ENCODE measurements around the gene APEX2.

Gene APEX2

DNA sequence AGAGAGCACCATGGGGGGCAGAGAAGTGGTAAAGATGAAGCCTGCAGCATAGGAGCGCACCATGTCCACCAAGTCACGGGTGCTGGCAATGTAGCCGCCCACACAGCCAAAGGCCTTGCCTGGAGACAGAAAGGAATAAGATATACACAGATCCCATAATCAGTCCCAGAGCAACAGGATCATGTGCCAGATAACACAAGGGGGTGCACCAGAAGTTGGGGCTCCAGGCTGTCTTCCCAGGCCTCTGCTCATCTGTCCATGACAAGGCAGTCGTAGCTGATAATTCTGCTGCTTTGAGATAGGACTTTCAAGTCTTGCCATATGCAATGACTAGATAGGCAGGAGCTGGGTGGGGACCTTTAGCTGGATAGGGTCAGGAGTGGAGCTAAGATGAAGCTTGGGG lies 14.7 kb downstream of the APEX2 start:
- no peak overlapping the region for H3K27ac ChIP-seq
- TF ChIP-seq ZFX (IDR thresholded peaks at IDR 0.05) = no peak
- TF ChIP-seq, protein P1, sequence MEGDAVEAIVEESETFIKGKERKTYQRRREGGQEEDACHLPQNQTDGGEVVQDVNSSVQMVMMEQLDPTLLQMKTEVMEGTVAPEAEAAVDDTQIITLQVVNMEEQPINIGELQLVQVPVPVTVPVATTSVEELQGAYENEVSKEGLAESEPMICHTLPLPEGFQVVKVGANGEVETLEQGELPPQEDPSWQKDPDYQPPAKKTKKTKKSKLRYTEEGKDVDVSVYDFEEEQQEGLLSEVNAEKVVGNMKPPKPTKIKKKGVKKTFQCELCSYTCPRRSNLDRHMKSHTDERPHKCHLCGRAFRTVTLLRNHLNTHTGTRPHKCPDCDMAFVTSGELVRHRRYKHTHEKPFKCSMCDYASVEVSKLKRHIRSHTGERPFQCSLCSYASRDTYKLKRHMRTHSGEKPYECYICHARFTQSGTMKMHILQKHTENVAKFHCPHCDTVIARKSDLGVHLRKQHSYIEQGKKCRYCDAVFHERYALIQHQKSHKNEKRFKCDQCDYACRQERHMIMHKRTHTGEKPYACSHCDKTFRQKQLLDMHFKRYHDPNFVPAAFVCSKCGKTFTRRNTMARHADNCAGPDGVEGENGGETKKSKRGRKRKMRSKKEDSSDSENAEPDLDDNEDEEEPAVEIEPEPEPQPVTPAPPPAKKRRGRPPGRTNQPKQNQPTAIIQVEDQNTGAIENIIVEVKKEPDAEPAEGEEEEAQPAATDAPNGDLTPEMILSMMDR (conservative IDR thresholded peaks at IDR 0.05) = no peak

DNA sequence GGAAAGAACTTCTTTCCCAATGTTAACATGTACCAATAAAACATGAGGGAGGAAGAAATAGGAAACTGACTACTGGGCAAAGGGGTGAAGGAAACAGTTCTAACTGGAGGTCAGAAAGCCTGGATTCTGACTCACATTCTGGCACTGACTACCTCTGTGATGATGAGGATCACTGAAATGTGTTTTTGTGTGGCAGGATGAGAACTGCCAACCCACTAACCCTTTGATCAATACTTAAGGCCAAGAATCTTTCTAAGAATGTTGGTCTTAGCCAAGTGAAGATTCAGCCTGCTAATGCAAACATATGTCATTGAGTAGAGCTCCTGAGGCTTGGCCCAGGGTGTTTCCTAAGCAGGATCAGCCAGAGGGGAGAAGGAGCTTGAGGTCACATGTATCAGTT lies 26.0 kb downstream of the APEX2 start:
- no peak for TF ChIP-seq ZFX (IDR thresholded peaks at IDR 0.05)
- TF ChIP-seq, protein P1 (conservative IDR thresholded peaks at IDR 0.05) = no peak
- no peak overlapping the region for H3K27ac ChIP-seq

DNA sequence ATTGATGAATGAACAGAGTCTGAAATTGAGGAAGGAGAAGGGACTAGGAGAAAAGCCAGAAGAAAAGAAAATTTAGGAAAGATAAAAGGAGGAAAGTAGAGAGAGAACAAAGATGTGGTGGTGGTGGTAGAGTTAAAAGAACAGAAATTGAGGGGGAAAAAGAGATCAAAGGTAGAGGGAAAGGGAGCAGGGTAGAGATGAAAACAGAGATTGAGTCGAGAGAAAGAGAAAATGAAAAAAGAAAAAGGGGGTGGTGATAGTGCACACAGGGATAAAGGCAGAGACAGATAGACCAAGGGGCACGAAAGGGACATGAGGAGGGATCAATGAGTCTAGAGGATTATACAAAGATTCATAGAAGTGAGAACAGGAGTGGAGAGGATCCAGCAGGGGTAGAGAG lies 26.7 kb downstream of the APEX2 start:
- no peak overlapping the region for H3K27ac ChIP-seq
- TF ChIP-seq, protein P1 (conservative IDR thresholded peaks at IDR 0.05) = no peak
- no peak for TF ChIP-seq ZFX (IDR thresholded peaks at IDR 0.05)

DNA sequence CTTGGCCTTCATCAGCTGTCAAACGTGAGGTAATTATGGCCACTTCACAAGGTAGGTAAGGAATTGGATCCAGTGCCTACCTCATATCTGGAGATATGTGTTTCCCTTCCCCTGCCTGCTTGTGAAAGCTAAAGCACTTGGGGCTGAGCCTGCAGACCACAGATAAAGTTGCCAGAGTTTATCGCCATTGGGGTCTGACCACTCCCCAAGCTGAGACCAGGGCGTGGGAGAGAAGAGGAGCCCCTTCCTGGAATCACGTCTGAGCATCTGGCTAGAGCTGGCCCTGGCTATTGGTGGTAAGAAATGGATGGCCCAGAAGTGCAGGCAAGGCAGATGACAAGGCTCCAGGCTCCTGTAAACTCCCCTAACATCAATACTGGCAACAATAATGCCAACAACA lies 27.9 kb downstream of the APEX2 start:
- no peak overlapping the region for H3K27ac ChIP-seq
- TF ChIP-seq, protein P1 (conservative IDR thresholded peaks at IDR 0.05) = no peak

DNA sequence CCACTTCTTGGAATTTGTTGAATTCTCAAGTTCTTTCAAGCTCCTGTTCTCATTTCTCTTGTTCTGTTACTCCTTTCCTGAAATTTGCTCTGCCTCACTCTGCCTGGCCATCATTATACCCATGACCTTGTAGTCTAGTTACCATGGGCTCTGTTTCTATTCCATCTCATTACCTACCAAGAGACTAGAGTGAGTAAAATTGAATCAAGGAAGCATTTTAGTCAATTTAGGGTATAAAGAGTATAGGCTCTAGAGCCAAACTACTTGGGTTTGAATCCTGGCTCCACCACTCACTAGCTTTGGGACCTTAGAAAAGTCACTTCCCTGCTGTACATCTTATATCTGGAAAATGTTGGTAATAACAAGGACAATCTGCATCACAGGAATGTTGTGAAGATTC lies 28.4 kb downstream of the APEX2 start:
- TF ChIP-seq, protein P1 (conservative IDR thresholded peaks at IDR 0.05) = no peak
- no peak for TF ChIP-seq ZFX (IDR thresholded peaks at IDR 0.05)
- H3K27ac ChIP-seq = no peak overlapping the region

DNA sequence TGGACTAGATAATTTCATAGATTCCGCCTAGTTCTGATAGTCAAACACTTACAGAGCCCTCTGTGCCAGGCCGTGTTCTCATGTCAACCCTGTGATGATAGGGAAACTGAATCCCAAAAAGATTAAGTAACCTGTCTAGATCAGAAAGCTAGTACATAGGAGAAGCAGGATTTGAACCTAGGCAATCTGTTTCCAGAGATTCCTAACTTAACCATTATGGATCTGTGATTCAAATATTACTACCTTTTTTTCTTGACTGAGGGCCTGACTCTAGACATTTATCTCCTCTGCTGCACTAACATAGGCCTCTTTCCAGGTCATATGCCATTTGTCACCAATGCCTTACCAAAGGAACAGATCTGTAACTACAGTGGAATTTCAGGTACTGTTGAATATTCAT lies 29.1 kb downstream of the APEX2 start:
- TF ChIP-seq, protein P1 (conservative IDR thresholded peaks at IDR 0.05) = no peak
- TF ChIP-seq ZFX (IDR thresholded peaks at IDR 0.05) = no peak
- no peak overlapping the region for H3K27ac ChIP-seq

DNA sequence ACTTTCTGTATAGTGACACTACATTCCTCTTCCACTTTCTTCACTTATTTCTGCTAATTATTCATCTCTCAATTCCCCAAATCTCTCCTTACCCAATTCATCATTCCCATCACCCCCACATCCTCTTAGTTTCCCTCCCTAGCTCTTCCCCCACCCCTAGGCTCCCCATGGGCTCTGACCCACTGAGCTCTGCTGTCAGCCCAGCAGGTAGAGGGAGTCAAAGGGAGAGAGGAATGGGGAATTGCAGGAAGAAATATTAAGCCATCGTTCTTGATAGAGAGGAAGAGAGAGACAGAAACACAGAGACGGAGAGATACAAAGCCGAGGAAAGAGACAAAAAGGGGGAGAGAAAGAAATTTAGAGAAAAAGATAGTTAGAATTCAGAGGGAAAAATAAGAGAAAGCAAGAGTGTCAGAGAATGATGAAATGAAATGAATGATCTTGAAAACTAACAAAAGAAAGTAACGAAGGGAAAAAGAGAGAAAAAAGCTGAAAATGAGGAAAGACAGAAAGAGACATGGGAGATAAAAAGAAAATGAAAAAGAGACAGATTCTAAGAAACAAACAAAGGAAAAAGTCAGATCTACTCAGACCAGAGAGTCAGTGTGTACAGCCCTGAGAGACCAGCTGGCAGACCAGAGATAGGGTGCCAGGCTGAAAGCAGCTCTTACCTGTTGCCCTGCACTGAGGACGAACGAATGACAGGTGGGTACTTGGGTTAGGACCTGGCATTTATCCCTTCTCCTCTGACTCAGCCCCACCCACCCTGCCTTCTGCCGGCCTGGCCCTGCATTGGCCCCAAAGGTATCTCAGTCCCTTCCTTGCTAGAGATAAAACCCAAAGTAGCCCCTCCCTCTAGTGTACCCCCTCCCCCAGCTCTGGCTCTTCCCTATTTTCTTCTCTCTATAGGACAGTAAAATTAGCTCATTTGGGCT lies 30.4 kb downstream of the APEX2 start, which contains the start of gene ALAS2:
Gene ALAS2, minus strand, starts transcription at position 707 of the 935 bp plus-strand sequence. CDS start 4,977 bp downstream, outside the sequence.
- TF ChIP-seq ZFX (IDR thresholded peaks at IDR 0.05) = no peak
- TF ChIP-seq, protein P1 (conservative IDR thresholded peaks at IDR 0.05) = no peak
- no peak within 1 kb of the TSS for H3K27ac ChIP-seq

Measured in C4-2B (cell line).